ENCODE measurements around the gene SETD2. TPM values are rescaled to one million over a fixed set of nuclear protein-coding genes. Genes with fewer than 3 reads are reported as not detected.

Gene SETD2
- total and polyA plus RNA-seq, 2 experiments from 2014 or later: 11.9 to 37.8 TPM

DNA sequence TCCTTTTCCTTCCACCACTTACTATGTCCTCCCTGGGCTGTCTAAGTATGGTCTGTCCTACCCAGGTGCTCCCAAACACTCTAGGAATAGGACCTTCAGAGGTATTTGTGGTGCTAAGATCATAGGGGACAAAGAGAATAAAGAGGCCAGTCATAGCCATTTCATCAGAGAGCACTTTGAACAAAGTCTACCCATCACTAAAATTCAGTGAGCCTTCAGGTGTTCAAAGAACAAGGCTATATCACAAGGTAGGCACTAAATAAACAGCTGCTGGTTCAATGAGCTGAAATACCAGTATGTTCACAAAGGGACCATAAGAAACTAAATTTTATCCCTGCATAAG is 145.7 kb downstream of the SETD2 start:
- TF ChIP-seq EZH2 (IDR thresholded peaks at IDR 0.05; ENCODE audit: borderline replicate concordance) (no peak), EZH2phosphoT487 (IDR thresholded peaks at IDR 0.05; ENCODE audit: low read depth, severe bottlenecking, unreplicated experiment) (no peak), CTCF (IDR thresholded peaks at IDR 0.05; ENCODE audit: poor library complexity) (no peak)
- H3K4me2 ChIP-seq: no peak overlapping the region
- H3K9me2 ChIP-seq (replicated peaks; ENCODE audit: insufficient read depth): no peaks in the 10 kb centered on the region
- peaks cover 27% of the 10 kb centered on the region for H3K79me2 ChIP-seq
- H3K27ac ChIP-seq: peak overlapping the region; percentile 40
- H4K20me1 ChIP-seq (ENCODE audit: insufficient read depth, poor library complexity, severe bottlenecking): peaks cover 9% of the 10 kb centered on the region
- H3K4me1 ChIP-seq (ENCODE audit: insufficient read depth): peaks cover 11% of the 10 kb centered on the region
- H3K9me3 ChIP-seq (ENCODE audit: low read depth): no peaks in the 10 kb centered on the region
- DNase-seq (ENCODE audit: low spot score): no peak
- no peak overlapping the region for H3K4me3 ChIP-seq
- no peak overlapping the region for H2AFZ ChIP-seq
- H3K36me3 ChIP-seq (replicated peaks; ENCODE audit: insufficient read depth, low read depth): no peaks in the 10 kb centered on the region
- no peaks in the 10 kb centered on the region for H3K27me3 ChIP-seq

- H2AFZ ChIP-seq: no peak overlapping the region
- H3K9me3 ChIP-seq (ENCODE audit: low read depth): no peaks in the 10 kb centered on the region
- TF ChIP-seq EZH2 (IDR thresholded peaks at IDR 0.05; ENCODE audit: borderline replicate concordance): no peak
- TF ChIP-seq CTCF (IDR thresholded peaks at IDR 0.05; ENCODE audit: poor library complexity): no peak
- no peak for TF ChIP-seq EZH2phosphoT487 (IDR thresholded peaks at IDR 0.05; ENCODE audit: low read depth, severe bottlenecking, unreplicated experiment)
- DNase-seq (ENCODE audit: low spot score): no peak
- no peaks in the 10 kb centered on the region for H3K9me2 ChIP-seq (replicated peaks; ENCODE audit: insufficient read depth)
- H3K36me3 ChIP-seq (replicated peaks; ENCODE audit: insufficient read depth, low read depth): no peaks in the 10 kb centered on the region
- H3K4me2 ChIP-seq: no peak overlapping the region
- peaks cover 26% of the 10 kb centered on the region for H3K79me2 ChIP-seq
- H3K27me3 ChIP-seq: no peaks in the 10 kb centered on the region
- peaks cover 11% of the 10 kb centered on the region for H3K4me1 ChIP-seq (ENCODE audit: insufficient read depth)
- H4K20me1 ChIP-seq (ENCODE audit: insufficient read depth, poor library complexity, severe bottlenecking): peaks cover 9% of the 10 kb centered on the region
- H3K4me3 ChIP-seq: no peak overlapping the region
- H3K27ac ChIP-seq: peak overlapping the region; percentile 40
- 96% methylated on average over 6 of the region's 6 CpGs for WGBS (ENCODE audit: low lambda C conversion rate, missing lambda C conversion rate)
Measured at GRCh38 chr3:47017504-47018268, 146.2 kb downstream of the SETD2 start.

GRCh38 chr3:47016934-47017435 is 146.9 kb downstream of the SETD2 start:
- H3K4me2 ChIP-seq: no peak overlapping the region
- no peak for TF ChIP-seq CTCF (IDR thresholded peaks at IDR 0.05; ENCODE audit: poor library complexity)
- DNase-seq (ENCODE audit: low spot score): no peak
- H3K4me3 ChIP-seq: no peak overlapping the region
- peaks cover 11% of the 10 kb centered on the region for H3K4me1 ChIP-seq (ENCODE audit: insufficient read depth)
- H4K20me1 ChIP-seq (ENCODE audit: insufficient read depth, poor library complexity, severe bottlenecking): peaks cover 9% of the 10 kb centered on the region
- peaks cover 26% of the 10 kb centered on the region for H3K79me2 ChIP-seq
- no peak overlapping the region for H2AFZ ChIP-seq
- H3K9me2 ChIP-seq (replicated peaks; ENCODE audit: insufficient read depth): no peaks in the 10 kb centered on the region
- H3K9me3 ChIP-seq (ENCODE audit: low read depth): no peaks in the 10 kb centered on the region
- H3K36me3 ChIP-seq (replicated peaks; ENCODE audit: insufficient read depth, low read depth): no peaks in the 10 kb centered on the region
- peak overlapping the region; percentile 31 for H3K27ac ChIP-seq
- WGBS (ENCODE audit: low lambda C conversion rate, missing lambda C conversion rate): 82% methylated on average over 1 of the region's 1 CpG
- H3K27me3 ChIP-seq: no peaks in the 10 kb centered on the region
